HAP-1 (cell line): ENCODE results near the gene LAMA1.

Experiments
- DNase-seq, 2 experiments: peaks; one replicate each; pipeline ENCODE4 v3.0.0-alpha.2; 2016 to 2020; ENCODE audit warnings: low spot score in 2 of 2
- H3K27me3 ChIP-seq: fragments of 250-450 bp; sonication (Bioruptor Pico); 2 replicates; pipeline ENCODE4 v1.5.1; 2020; ENCODE audit warnings: low read depth, mild to moderate bottlenecking, moderate library complexity
- H3K36me3 ChIP-seq: fragments of 250-450 bp; sonication (Bioruptor Pico); replicated peaks from 2 replicates; pipeline ENCODE4 v1.5.1; 2020; ENCODE audit warnings: mild to moderate bottlenecking
- H3K4me1 ChIP-seq: fragments of 250-450 bp; sonication (Bioruptor Pico); 2 replicates; pipeline ENCODE4 v1.5.1; 2020; ENCODE audit warnings: mild to moderate bottlenecking
- H3K4me3 ChIP-seq: fragments of 250-450 bp; sonication (Bioruptor Pico); 2 replicates; pipeline ENCODE4 v1.5.1; 2020; ENCODE audit warnings: mild to moderate bottlenecking, moderate library complexity
- H3K9me3 ChIP-seq: fragments of 250-450 bp; sonication (Bioruptor Pico); 2 replicates; pipeline ENCODE4 v1.5.1; 2020; ENCODE audit warnings: mild to moderate bottlenecking, moderate library complexity
- in situ Hi-C: fragments of 300-500 bp; cut with MboI; formaldehyde crosslinking; loops from 3 replicates; pipeline ENCODE4 v1.14.3; 2020; ENCODE audit warnings: low sequenced_read_pairs, inconsistent platforms, mixed read lengths

LAMA1 gene

DNA sequence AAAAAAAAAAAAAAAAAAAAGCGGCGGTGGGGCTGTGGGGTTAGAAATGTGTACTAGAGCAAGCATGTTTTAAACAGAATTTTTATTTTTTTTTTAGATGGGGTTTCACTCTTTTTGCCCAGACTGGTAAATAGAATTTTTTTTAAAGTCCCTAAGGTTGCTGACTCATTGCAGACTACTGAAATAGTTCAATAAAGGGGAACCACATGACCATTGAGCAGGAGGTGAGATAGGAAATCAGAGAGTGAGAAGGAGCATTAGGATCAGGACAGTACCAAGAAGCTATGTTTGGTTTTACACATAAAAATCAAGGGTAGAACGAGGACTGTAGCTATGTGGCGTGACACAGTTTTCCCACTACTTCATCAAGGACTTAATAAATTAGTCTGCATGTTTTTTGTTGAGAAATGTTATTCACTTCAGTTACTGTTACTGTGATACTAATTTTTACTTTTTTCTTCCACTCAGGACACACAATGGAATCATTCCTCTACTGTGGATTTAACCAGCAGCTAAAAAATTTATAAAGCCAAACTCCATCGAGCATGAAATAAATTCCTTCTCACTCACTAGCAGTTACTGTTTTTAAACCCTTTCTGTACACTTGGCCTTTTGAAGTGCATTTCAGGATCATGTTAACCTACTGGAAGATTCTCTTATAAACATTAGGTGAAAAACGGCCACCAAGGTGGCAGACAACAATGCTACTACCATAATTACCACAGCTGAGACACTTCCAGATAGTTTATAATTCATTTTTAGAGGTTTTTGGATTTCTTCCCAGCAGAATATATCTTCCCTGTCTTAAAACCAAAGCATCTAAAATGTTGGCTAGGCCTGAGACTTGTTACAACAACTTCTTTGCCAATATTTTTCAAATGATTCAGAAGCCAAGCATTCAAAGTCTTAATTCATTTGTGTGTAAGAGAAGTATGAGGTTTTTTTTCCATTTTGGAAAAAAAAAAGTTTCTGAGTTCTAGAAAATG is 33.2 kb downstream of the LAMA1 start:
- no peaks in the 10 kb centered on the region for H3K27me3 ChIP-seq
- no peaks in the 10 kb centered on the region for H3K36me3 ChIP-seq
- H3K9me3 ChIP-seq = no peaks in the 10 kb centered on the region
- in situ Hi-C loops = loop anchor here (25.0 kb wide), 1 partner anchor 97 kb away; no protein-coding TSS in a partner anchor
- no peaks in the 10 kb centered on the region for H3K4me1 ChIP-seq
- DNase-seq = no peak
- H3K4me3 ChIP-seq = no peak overlapping the region

- no peaks in the 10 kb centered on the region for H3K36me3 ChIP-seq
- no peaks in the 10 kb centered on the region for H3K9me3 ChIP-seq
- in situ Hi-C loops = loop anchor here (25.0 kb wide), 1 partner anchor 95 kb away; no protein-coding TSS in a partner anchor
- H3K4me1 ChIP-seq = no peaks in the 10 kb centered on the region
- no peaks in the 10 kb centered on the region for H3K27me3 ChIP-seq
- H3K4me3 ChIP-seq = no peak overlapping the region
- no peak for DNase-seq
Observed at GRCh38 chr18:7082671-7083070, 34.9 kb downstream of the LAMA1 start.

GRCh38 chr18:7079231-7079630 is 38.4 kb downstream of the LAMA1 start:
- in situ Hi-C loops = loop anchor here (25.0 kb wide), 1 partner anchor 92 kb away; no protein-coding TSS in a partner anchor

DNA sequence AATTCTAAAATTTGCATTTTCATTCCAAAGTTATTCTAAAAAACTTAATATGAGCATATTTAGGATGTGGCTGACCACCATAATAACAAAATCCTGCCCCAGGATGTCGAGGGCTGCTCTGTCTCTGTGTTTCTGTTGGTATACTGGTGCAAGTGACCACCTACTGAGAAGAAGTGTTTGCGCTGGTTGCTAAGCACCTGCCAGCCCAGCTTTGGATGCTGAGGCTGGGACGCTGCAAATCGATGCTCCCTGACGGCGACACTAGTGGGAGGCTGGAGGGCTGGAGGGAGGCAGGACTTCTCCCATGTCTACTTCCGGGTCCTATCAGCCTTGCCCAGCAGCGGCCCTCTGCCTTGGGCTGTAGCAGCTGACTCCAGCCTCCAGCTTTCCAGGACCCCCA is 45.0 kb downstream of the LAMA1 start:
- in situ Hi-C loops = no loop called here
- Histone ChIP-seq H3K4me3 (no peak overlapping the region), H3K27me3 (no peaks in the 10 kb centered on the region), H3K36me3 (no peaks in the 10 kb centered on the region), H3K4me1 (no peaks in the 10 kb centered on the region), H3K9me3 (no peaks in the 10 kb centered on the region)
- DNase-seq = no peak

More at GRCh38 chr18:7079231-7079630, 38.4 kb downstream of the LAMA1 start:
- no peak for DNase-seq
- no peak overlapping the region for H3K4me3 ChIP-seq
- H3K27me3 ChIP-seq = no peaks in the 10 kb centered on the region
- no peaks in the 10 kb centered on the region for H3K4me1 ChIP-seq
- no peaks in the 10 kb centered on the region for H3K9me3 ChIP-seq
- no peaks in the 10 kb centered on the region for H3K36me3 ChIP-seq

DNA sequence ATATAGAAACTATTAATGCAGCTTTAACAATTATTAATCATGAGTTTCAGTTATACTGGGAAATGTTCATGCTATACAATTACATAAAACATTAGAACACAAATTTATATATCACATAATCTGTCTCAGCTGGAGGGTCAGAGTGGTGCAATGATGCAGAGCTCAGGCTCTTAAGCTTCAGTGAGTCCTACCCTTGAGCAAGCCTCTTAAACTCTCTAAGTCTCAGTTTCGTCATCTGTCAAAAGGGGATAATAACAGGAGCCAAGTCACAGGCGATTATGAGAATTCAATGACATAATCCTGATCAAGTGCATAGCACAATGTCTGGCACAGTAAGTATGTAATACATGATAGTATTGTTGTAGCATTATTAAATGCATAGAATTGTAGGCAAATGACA is 46.0 kb downstream of the LAMA1 start:
- no peak overlapping the region for H3K4me3 ChIP-seq
- in situ Hi-C loops = no loop called here
- H3K9me3 ChIP-seq = no peaks in the 10 kb centered on the region
- no peaks in the 10 kb centered on the region for H3K27me3 ChIP-seq
- DNase-seq = no peak
- H3K4me1 ChIP-seq = no peaks in the 10 kb centered on the region
- H3K36me3 ChIP-seq = no peaks in the 10 kb centered on the region

GRCh38 chr18:7070466-7070865 is 47.1 kb downstream of the LAMA1 start:
- in situ Hi-C loops = no loop called here
- no peaks in the 10 kb centered on the region for H3K9me3 ChIP-seq
- no peaks in the 10 kb centered on the region for H3K4me1 ChIP-seq
- no peak overlapping the region for H3K4me3 ChIP-seq
- H3K27me3 ChIP-seq = no peaks in the 10 kb centered on the region
- no peak for DNase-seq
- no peaks in the 10 kb centered on the region for H3K36me3 ChIP-seq

DNA sequence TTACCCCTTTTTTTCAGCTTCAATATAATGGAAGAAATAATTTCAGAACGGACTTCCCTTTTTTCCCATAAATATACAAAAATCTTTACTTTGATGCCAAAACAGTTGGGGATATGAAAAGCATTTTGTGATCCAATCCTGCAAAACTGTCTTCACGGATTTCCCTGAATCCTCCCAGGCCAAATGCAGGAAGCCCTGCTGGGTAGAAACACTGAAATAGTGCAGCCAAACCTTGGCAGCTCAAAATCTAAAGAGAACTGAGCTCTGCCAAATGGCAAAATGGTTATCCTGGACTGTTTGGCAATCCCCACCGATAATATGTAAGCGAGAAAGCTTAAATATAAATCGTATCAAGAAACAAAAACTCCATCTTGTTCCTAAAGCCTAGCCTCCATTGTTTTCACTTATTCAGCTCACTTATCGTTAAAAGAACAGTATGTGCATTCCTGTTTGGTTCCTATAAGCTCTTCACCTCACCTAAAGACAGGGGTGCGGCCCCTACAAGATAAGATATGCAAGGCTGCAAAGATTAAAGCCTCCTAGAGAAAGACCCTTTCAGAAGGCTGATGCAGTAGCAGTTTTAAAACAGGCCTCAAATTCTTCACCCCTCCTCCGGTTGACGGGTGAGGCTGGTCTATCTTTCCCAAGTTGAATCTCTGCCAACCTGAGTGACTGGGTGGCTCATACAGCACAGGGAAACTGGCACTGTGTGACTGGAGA is 48.6 kb downstream of the LAMA1 start:
- H3K27me3 ChIP-seq = no peaks in the 10 kb centered on the region
- DNase-seq = no peak
- in situ Hi-C loops = no loop called here
- no peak overlapping the region for H3K4me3 ChIP-seq
- H3K36me3 ChIP-seq = no peaks in the 10 kb centered on the region
- no peaks in the 10 kb centered on the region for H3K9me3 ChIP-seq
- H3K4me1 ChIP-seq = no peaks in the 10 kb centered on the region

DNA sequence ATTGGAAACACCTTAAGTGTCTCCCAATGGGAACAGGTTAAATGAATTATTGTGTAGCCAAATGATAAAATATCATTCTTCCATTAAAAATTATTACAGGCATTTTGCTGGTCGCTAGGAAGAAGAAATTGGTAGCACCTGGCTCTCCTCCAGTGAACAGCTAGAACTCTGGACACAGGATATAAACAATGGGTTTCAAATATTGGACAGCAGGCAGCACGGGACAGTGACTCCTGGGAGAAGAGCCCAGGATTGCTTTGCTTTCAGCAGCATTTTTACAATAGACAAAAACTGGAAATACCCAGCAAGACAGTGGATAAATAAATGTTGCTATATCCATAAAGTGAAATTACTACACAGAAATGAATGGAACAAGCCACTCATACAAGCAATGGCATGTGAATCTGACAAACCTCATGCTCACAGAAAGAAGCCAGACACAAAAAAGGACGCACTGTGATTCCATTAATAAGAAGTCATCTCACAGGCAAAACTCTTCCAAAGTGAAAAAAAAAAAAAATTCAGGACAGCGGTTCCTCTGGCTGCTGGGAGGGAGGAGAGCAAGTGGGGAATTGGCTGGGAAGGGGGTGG is 50.5 kb downstream of the LAMA1 start:
- in situ Hi-C loops = no loop called here

GRCh38 chr18:7065736-7066135 is 51.9 kb downstream of the LAMA1 start:
- no peak for DNase-seq
- in situ Hi-C loops = no loop called here
- Histone ChIP-seq H3K36me3 (no peaks in the 10 kb centered on the region), H3K4me3 (no peak overlapping the region), H3K4me1 (no peaks in the 10 kb centered on the region), H3K9me3 (no peaks in the 10 kb centered on the region), H3K27me3 (no peaks in the 10 kb centered on the region)

More for the DNA sequence above, 50.5 kb downstream of the LAMA1 start:
- Histone ChIP-seq H3K27me3 (no peaks in the 10 kb centered on the region), H3K36me3 (no peaks in the 10 kb centered on the region), H3K9me3 (no peaks in the 10 kb centered on the region), H3K4me3 (no peak overlapping the region), H3K4me1 (no peaks in the 10 kb centered on the region)
- DNase-seq = no peak

- Histone ChIP-seq H3K36me3 (no peaks in the 10 kb centered on the region), H3K27me3 (no peaks in the 10 kb centered on the region)
- DNase-seq = no peak
Observed at GRCh38 chr18:7064346-7064745, 53.3 kb downstream of the LAMA1 start.

DNA sequence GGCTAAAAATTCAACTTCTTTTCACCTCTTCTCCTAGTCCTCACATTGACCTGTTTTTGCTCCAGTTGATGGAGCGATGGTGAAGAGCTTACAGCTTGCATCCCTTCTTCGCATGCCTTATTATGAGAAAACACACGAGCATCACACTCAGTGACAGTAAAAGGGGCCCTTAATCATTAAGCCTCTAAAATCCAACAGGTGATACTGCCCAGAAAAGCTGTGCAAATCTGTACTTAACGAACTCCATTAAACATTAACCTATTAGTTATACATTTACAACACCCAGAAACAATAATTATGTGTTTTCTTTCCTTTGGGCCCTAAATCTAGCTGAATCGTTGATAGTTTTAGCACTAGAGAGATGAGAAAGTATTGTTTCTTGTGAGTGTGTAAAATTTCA is 54.8 kb downstream of the LAMA1 start:
- no peaks in the 10 kb centered on the region for H3K36me3 ChIP-seq
- in situ Hi-C loops = no loop called here
- no peaks in the 10 kb centered on the region for H3K9me3 ChIP-seq
- no peak overlapping the region for H3K4me3 ChIP-seq
- H3K4me1 ChIP-seq = no peaks in the 10 kb centered on the region
- no peaks in the 10 kb centered on the region for H3K27me3 ChIP-seq
- DNase-seq = no peak

More at GRCh38 chr18:7064346-7064745, 53.3 kb downstream of the LAMA1 start:
- in situ Hi-C loops = no loop called here
- Histone ChIP-seq H3K4me1 (no peaks in the 10 kb centered on the region), H3K4me3 (no peak overlapping the region), H3K9me3 (no peaks in the 10 kb centered on the region)

DNA sequence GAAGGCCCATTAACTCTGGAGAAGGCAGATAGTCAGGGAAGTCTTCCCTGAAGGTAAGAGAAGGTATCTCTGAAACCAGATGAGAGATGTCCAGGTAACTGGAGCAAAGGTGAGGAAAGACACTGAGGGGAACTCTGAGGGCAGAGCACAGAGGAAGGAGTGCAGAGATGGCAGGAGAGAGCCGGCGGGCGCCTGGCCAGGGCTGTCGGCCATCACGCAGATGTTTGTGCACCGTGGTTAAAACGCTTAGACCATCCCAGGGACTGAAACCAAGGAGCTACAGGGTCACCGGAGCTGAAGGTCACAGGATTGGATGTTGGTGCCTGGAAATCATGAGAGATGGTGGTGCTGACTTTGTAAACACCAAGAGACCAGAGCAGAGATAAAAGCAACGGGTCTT is 55.4 kb downstream of the LAMA1 start:
- H3K9me3 ChIP-seq = no peaks in the 10 kb centered on the region
- no peak for DNase-seq
- H3K4me1 ChIP-seq = no peaks in the 10 kb centered on the region
- no peaks in the 10 kb centered on the region for H3K27me3 ChIP-seq
- no peak overlapping the region for H3K4me3 ChIP-seq
- no peaks in the 10 kb centered on the region for H3K36me3 ChIP-seq
- in situ Hi-C loops = no loop called here

DNA sequence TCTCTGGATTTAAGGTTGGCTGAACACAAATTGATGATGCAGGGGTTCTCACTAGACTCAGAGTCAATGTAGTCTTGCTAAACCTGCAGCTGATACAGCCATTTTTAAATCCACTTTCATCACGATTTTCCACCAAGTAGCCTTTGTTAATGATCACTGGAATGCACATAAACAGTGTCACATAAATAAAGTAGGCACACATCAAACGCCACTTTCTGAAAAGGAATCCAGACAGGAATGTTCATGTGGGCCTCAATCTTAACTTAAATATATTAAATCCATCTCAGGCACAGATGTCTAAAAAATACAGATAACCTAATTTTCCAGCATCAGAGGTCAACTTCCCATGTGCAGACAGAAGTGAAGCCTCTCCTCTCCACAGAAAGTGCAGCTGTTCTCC is 58.3 kb downstream of the LAMA1 start:
- Histone ChIP-seq H3K9me3 (no peaks in the 10 kb centered on the region), H3K4me1 (no peaks in the 10 kb centered on the region), H3K36me3 (no peaks in the 10 kb centered on the region), H3K27me3 (no peaks in the 10 kb centered on the region), H3K4me3 (no peak overlapping the region)
- in situ Hi-C loops = no loop called here
- no peak for DNase-seq

GRCh38 chr18:7056026-7056425 is 61.6 kb downstream of the LAMA1 start:
- no peaks in the 10 kb centered on the region for H3K4me1 ChIP-seq
- no peaks in the 10 kb centered on the region for H3K36me3 ChIP-seq
- no peak overlapping the region for H3K4me3 ChIP-seq
- DNase-seq = no peak
- no peaks in the 10 kb centered on the region for H3K9me3 ChIP-seq
- H3K27me3 ChIP-seq = no peaks in the 10 kb centered on the region
- in situ Hi-C loops = no loop called here
